ENCODE measurements around the gene NKAP. TPM values are rescaled to one million over a fixed set of nuclear protein-coding genes. Genes with fewer than 3 reads are reported as not detected.

NKAP gene
- total and polyA plus RNA-seq, 9 of the 15 experiments (the other 6 are each of a cell fraction or from before 2014, with no cell fraction given), result 3.1 to 8.3 (median 7.0) TPM

GRCh38 chrX:119880552-119881437 lies 62.8 kb downstream of the NKAP start (continued):
- peak; percentile 47; the same call in 1 of the 2 replicates for TF ChIP-seq REST (IDR thresholded peaks at IDR 0.05; ENCODE audit: borderline replicate concordance)
- TF ChIP-seq REST (CRISPR knock-in tag; IDR thresholded peaks at IDR 0.05; ENCODE audit: low read depth), result no peak
- 0 out of 2 replicates have a peak, but pooled peaks have one; percentile 21 for TF ChIP-seq POLR2A (conservative IDR thresholded peaks at IDR 0.05)
- TF ChIP-seq RAD21 (CRISPR knock-in tag; conservative IDR thresholded peaks at IDR 0.05 in 1 of 2, IDR thresholded peaks at IDR 0.05 in 1 of 2), result peak; percentile 46 to 68; a peak in 3 of 4 replicates
- TF ChIP-seq RAD51 (IDR thresholded peaks at IDR 0.05; ENCODE audit: borderline replicate concordance, low read depth), result no peak
- TF ChIP-seq RCOR1 (IDR thresholded peaks at IDR 0.05; ENCODE audit: borderline replicate concordance in 1 of 2, low read depth in 2 of 2, low read length in 2 of 2), result peak in 1 of 2 experiments; percentile 65; a peak in 1 of 4 replicates
- TF ChIP-seq CHD2 (IDR thresholded peaks at IDR 0.05; ENCODE audit: low read depth, low read length), result no peak
- no peak for TF ChIP-seq HNRNPUL1 (IDR thresholded peaks at IDR 0.05; ENCODE audit: low read length)
- TF ChIP-seq YY1 (IDR thresholded peaks at IDR 0.05; ENCODE audit: borderline replicate concordance in 1 of 3, control insufficient read depth in 1 of 3, extremely low read depth in 1 of 3, insufficient read depth in 3 of 3, insufficient read length in 1 of 3, insufficient replicate concordance in 2 of 3, low read depth in 1 of 3, low read length in 2 of 3), result peak in 1 of 3 experiments; percentile 50
- TF ChIP-seq NRF1 (conservative IDR thresholded peaks at IDR 0.05 in 1 of 2, IDR thresholded peaks at IDR 0.05 in 1 of 2), result peak; percentile 55 to 57; a peak in 3 of 4 replicates
- 0 out of 2 replicates have a peak, but pooled peaks have one; percentile 13 for TF ChIP-seq ELF4 (CRISPR knock-in tag; IDR thresholded peaks at IDR 0.05)
